Hematopoietic multipotent progenitor cell (in vitro differentiated cells): ENCODE data around the gene PPP6R2. TPM values are rescaled to one million over a fixed set of nuclear protein-coding genes. Genes with fewer than 3 reads are reported as not detected.

ENCODE experiments used
- DNase-seq, 3 donors: peaks; one replicate each; pipeline ENCODE4 v3.0.0-alpha.2; 2011 to 2015; ENCODE audit warnings: low read depth in 2 of 3, low spot score in 2 of 3
- total RNA-seq: library from RNA; depleted of rRNA; stranded (reverse); fragments of >200 nt; gene quantifications from one replicate; pipeline ENCODE4 v1.2.3, GENCODE V29; 2012

Gene PPP6R2, protein sequence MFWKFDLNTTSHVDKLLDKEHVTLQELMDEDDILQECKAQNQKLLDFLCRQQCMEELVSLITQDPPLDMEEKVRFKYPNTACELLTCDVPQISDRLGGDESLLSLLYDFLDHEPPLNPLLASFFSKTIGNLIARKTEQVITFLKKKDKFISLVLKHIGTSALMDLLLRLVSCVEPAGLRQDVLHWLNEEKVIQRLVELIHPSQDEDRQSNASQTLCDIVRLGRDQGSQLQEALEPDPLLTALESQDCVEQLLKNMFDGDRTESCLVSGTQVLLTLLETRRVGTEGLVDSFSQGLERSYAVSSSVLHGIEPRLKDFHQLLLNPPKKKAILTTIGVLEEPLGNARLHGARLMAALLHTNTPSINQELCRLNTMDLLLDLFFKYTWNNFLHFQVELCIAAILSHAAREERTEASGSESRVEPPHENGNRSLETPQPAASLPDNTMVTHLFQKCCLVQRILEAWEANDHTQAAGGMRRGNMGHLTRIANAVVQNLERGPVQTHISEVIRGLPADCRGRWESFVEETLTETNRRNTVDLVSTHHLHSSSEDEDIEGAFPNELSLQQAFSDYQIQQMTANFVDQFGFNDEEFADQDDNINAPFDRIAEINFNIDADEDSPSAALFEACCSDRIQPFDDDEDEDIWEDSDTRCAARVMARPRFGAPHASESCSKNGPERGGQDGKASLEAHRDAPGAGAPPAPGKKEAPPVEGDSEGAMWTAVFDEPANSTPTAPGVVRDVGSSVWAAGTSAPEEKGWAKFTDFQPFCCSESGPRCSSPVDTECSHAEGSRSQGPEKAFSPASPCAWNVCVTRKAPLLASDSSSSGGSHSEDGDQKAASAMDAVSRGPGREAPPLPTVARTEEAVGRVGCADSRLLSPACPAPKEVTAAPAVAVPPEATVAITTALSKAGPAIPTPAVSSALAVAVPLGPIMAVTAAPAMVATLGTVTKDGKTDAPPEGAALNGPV
- total RNA-seq = 70.3 TPM

DNA sequence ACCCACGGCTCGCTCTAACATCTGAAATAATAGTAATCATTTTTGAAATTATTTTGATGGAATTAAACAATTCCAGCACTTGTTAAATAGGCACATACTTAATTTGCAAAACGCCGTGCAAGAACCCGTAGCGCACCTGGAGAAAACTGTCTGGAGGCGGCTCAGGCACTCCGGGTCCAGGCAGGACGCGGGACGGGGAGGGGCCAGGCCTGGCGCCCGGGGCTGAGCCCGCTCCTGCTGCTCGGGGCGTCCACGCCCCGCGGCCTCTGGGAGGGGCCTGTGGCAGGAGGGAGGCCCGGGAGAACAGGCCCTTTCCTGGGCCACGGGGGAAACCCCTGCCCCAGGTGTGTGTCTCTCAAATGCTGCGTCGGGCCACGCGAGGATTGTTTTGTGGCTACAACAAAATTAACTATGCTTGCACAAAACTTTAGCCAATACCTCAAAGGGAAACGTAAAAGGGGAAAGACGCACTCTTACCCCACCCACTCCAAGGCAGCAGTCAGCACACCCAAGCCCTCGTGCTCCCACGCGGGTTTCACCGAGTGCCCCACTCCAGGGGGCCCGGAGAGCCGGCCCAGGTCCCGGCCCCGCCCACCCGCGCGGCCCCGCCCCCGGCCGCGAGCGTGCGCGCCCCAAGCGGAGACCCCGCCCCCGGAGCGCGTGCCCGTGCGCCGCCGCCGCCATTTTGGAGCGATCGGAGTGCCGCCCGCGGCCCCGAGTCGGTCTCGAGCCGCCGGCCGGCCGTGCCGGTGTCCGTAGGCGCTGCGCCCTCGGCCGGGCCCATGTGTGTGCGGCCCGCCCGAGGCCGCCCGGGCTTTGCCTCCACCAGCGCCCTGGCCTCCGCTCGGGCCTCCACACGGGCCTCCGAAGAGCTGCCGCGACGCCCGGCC lies at the start of gene PPP6R2:
PPP6R2 (plus strand) TSS at position 677 of the 890 bp plus-strand sequence. CDS start 50,582 bp downstream, outside the sequence.
- DNase-seq = peak; percentile 75 to 79 (median 75)

DNA sequence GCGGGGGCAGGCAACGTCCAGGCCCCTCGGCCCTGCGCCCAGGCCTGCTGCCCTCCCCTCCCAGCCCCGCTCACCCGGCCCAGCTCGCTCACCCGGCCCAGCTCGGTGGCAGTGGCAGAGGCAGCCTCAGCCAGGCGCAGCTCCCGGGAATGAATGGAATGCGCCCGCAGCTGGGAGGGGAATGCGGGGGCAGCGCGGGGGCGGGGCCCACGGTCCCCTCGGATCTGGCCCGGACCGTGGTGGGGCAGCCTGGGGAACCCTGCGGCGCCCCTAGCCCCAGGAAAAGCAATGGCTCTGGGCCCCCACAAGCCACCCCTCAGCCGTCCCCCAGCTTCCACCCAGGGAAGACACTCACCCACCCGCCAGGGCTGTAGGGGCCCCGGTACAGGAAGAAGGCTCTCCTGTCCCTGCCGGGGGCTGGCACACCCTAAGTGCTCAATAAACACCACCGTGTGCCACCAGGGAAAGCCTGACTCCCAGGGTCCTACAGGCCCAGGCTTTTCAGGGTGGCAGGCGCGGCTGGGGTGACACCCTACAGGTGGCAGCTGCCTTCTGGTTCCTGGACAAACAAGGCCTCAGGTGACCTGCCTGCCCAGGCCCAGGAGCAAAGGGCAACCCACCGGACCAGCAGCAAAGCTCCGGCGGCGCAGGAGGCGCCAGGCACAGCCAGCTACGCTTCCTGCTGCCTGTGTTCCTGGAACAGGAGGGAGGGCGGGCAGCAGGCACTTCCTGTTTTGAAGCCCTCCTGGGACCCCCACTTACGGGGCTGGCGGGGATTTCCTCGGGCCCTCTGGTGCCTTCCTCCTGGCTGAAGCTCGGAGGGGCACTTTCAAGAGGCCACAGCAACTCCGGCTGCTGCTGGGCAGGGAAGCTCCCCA lies 49.4 kb upstream of the PPP6R2 start:
- peak in 2 of 3 donors; percentile 76 to 77 for DNase-seq

DNA sequence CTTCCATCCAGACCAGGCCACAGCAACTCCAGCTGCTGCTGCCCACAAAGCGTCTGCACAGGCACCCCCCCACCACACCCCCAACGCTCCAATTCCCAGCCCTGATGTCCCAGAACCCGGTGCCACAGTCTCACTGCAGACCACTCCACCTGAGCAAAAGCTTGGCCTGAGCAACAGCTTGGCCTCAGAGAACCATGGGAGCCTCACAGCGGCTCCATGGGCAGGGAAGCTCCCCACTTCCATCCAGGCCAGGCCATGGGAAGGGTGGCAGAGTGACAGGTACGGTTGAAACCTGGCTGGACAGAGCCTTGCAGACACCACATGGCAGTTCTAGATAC lies 48.8 kb upstream of the PPP6R2 start:
- DNase-seq = no peak

DNA sequence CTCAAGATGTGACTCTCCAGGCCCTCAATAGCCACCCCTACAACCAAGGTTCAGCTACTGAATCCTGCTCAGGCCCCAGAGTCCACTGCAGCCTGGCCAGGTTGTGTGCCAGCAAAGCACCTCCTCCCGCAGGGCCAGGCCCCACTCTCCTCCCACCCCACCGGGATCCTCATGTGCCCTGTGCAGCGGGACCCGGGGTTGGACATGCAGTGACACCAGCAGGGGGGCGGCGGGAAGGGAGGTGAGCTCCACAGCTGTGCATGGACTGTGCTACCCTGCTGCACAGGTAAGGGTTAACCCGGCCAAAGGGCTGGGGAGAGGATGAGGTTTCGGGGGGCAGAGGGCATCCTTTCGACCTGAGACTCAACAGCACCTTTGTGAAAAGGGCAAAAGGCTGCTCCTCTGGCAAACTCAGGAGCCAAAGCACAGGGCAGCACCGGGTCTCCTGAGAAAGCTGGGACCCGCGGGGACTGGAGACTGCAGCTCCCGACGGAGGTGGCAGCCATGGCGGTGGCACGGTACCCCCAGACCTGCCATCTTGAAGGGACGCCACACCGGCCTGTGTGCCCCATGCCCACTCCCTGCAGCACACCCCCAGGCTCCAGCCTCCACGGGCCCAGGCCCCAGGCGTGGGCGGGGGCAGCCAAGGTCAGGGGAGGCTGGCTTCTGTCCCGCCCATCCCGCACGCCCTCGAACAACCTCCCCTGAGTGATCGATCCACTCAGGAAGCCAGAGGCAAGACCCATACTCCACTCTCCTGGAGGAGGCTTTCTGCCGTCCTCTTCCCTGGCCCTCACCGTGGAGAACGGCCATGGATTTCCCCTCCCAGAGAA lies 46.3 kb upstream of the PPP6R2 start:
- no peak for DNase-seq

DNA sequence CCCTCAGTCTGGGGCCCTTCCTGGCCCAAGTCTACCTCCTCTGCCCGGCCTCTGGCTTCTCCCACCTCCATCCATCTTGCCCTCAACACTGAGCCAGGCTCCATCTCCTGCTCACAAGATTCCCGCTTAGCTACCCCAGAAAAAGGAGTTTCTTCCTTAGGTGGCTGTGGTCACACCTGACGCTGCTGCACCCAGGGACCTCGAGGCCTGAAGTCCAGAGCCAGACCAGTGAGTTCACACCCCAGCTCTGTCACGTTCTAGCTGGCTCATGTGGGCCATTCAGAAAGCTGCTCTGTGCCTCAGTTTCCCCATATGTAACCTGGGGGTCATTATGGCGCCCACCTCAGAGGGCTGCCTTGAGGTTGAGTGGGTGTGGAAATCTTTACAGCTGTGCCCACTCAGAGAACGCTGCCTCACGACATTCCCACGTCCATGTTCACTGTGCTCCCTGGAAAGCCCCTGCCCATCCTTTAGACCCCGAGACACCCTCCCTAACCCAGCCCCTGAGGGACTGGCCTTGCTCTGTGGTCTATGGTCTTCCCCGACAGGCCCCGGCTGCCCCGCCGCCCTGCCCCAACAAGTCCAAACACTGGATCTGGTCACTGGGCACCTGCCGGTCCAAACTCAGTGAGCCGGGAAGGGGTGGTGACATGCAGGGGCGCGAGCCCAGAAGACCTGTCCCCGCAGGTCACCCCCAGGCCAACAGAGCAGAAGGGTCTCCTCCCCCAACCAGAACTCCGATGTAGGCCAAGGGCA lies 45.4 kb upstream of the PPP6R2 start:
- DNase-seq = no peak

DNA sequence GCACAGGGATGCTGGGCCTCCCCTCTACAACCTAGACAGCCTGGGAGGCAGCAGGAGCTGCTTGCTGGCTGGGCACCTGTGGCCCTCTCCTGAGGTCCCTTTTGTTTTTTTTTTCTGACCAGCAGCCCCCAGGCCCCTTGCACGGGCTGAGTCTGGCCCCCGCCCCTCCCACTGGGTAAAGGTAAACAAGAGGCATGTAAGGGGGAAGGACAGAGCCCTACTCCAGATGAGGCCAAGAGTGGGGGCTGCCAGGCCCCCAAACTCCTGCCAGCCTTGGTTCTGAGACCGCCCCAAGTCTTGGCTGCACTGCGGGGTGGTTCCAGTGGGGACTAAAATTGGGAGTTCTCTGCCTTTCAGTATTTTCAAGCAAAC lies 44.9 kb upstream of the PPP6R2 start:
- no peak for DNase-seq

DNA sequence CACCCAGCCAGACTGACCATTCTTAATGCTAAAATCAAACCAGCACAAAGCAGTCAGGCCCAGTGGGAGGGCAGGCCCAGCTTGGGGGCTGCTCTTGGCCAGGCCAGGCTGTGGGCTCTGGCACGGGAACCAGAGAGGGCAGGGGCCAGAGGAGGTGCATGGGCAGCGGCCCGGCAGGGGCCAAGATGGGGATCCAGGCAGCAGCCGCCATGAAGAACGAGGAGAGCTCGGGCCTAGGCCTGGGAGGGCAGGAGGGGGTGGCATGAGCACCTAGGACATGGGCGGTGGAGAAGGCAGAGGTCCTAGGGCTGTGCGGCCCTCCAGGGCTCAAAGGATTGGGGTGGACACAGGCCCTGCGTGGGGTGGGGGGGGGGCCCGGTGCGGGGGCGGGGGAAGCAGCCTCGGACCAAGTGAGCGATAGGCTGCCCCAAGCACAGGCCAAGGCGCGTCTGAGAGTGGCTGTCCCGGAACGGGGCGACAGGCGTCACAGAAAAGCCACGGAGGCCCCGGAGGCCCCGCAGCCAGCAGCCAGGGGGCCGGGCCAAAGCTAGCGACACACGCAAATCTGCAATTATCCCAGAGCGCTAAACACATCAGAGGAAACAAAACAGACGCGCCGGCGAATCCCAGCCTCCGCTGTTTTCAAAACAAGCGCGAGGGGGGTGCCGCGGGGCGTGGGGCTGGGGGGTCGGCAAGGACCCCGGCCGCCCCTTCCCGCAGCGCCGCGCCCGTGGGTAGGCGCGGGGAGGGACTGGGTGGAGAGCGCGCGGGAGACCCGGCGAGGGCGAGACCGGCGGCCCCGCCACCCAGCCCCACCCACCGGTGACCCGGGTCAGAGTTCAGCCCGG lies 44.0 kb upstream of the PPP6R2 start:
- DNase-seq = peak in 1 of 3 donors; percentile 52

DNA sequence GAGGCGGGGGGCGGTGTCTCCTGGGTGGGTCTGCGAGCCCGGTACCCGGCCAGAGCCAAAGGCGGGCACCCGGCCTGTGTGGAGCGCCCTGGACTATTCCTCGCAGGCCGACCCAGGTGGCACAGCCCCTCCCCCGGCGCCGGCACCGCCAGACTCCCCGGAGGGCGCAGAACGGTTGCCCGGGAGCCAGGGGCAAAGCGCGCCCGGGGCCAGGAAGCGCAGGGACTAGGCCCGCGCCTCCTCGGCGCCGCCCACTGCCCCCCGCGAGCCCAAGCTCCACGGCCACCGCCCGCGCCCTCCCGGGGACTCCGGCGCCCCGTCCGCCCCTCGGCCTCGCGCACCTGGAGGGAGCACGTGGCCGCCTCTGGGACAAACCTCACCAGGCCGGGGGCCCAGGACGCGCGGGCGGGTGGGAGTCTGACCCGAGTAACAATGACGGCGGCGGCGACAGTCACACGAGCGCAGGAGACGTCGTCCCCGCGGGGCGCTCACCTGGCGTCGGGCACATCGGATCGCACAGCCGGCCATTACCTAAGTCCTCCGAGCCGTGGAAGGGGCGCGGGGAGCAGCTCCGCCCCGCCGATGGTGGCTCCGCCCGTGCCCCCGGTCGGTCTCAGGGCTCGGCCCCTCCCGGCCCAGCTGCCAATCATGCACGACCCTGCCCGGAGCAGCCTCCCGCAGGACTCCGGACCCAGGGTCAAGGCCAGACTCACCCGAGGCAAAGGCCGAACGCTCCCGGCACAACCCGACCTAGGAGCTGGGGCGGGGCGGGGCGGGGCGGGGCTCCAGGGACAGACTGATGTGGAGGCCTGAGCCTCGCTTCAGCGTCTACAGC lies 43.1 kb upstream of the PPP6R2 start:
- DNase-seq = no peak

DNA sequence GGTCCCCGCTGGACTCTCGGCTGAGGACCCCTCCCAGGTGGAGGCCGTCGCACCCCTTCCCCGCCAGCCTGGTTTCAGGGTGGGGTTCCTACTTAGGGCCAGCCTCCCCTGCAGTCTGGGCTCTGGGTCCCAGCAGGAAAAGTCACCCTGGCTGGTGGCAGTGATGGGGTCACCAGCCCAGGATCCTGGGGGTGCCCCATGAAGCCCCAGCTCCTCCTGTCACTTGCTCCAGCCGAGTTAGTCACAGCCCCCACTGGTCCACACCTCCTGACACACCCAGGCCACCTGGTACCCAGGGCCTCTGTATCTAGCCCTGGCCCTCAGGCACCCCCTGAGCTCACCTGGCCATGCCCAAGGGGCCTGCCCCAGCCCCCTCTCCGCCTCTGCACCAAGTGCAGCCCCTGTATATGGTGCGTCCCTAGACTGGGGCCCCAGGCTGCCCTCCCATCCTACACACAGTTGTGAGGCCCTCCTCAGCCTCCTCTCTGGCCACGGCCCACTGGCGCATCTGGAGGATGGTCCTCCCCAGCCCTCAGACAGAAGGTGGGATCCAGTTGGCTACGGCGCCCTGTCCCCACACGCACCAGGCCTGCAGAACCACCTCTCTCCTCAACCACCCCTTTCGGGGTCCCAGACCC lies 42.4 kb upstream of the PPP6R2 start:
- DNase-seq = no peak

DNA sequence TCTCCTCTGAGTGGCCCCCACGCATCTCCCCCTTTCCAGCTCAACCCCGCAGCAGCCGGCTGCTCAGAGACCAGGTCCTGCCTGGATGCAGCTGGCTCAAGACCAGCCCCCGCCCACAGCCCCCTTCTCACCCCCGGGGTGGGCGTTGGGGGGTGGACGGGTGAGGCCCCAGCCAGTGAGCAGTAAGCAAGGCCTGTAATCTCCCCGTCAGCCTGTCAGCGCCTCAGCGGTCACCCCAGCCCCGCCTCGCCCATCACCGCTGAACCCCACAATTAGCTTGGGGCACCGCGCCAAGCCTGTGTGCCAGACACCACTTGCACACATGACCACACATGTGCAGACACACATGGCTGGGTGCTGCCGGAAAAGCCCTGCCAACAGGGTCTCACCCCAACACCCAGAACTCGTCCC lies 41.5 kb upstream of the PPP6R2 start:
- DNase-seq = no peak

DNA sequence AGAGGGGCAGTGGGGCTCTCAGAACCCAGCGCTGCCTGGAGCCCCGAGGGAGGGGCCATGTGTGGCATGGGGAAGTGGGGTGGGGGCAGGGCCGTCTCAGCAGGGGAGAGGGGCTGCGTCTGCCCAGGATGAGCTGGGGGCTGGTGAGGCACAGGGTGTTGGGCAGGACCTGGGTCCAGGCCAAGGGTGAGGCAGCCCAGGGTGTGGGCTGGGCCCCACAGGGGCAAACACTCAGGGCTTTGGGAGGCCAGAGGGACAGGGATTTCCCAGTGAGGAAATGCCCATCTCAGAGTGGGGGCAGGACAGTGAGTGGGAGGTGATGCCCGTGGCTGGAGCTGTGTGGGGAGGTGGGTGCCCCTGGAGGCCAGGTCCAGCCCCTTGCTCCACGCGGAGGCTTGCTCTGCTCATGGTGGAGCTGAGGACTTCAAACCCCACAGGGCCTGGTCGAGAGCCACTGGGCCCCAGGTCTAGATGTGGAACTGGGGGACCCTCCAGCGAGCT lies 41.0 kb upstream of the PPP6R2 start:
- DNase-seq = no peak

DNA sequence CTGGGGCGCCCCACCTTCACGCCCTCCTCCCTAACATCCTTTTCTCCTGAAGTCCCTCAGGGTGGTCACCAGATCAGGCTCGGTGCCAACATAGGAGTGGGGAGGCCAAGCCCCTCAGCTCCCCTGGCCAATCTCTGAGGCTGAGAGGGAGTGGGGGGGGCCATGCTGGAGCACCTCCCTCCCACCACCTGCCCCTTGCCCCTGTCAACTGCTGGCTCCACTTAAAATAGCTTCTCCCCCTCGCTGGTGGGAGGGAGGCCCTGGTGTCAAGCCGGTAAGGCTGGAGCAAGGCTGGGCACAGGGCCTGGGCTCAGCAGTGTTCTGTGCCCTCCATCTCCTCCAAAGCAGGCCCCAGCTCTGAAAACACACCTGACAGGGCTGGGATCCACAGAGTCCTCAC lies 40.6 kb upstream of the PPP6R2 start:
- no peak for DNase-seq

DNA sequence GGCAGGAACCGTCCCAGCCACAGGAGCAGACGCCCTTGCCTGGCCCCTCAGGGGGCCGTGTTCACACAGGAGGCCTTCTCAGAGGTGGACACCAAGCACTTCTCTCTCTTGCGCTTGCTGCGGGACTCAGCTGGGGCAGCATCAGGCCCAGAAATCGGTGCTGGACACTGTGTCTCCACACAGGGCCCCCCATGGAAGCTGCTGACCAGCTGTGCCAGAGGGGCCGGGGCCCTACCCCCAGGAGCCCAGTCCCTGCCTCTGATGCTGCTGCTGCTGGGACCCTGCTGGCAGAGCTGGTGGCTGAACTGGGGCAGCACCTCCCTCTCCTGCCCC lies 39.6 kb upstream of the PPP6R2 start:
- no peak for DNase-seq

DNA sequence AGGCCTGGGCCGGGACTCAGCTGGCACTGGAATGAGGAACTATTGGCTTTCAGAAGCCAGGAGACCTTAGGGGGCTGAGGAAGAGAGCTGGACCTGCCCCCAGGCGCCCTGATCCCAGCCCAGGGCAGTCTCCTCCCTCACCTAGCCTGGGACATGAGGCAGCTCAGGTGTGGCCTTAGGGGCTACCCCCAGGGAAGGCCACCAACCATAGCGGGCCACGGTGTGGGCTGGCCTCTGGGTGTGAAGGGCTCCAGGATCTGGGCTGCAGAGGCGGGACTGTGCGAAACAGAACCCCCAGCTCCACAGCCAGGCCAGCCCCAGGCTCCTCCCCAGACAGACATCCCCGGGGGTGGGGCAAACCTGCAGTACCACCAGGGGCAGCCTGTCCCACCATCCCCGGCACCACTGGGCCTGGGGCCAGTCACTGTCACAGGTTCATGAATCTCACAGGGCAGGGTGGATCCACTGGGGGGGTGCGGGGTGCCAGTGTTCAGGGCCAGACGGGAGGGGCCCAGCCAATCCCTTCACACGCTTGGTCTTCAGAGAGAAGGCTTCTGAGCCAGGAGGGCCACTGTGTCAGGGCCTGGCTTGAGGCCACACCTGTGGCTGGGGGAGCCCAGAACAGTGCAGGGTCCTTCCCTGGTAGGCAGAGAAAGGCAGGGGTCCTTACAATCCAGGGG lies 39.1 kb upstream of the PPP6R2 start:
- peak in 1 of 3 donors; percentile 49 for DNase-seq
